GM19468 (cell line): ENCODE results near the gene SLC15A3.

Experiments used
- ATAC-seq: cut with Tn5 transposase; IDR thresholded peaks from one replicate; pipeline ENCODE4 v1.9.1; 2021; ENCODE audit warnings: mild to moderate bottlenecking, moderate library complexity, moderate number of reproducible peaks; ENCODE audit not compliant: unreplicated experiment; ENCODE audit errors: extremely low read depth

The SLC15A3 gene

GRCh38 chr11:60951904-60952741 lies at the start of gene SLC15A3:
Gene SLC15A3, minus strand, starts transcription at chr11:60952176. Its CDS starts 625 bp downstream, at chr11:60951551.
- peak; percentile 15 for ATAC-seq

GRCh38 chr11:61000426-61000825 lies 48.5 kb upstream of the SLC15A3 start:
- ATAC-seq, result no peak

- no peak for ATAC-seq
Measured at GRCh38 chr11:60996381-60997138, 44.6 kb upstream of the SLC15A3 start.

GRCh38 chr11:60995798-60996197 lies 43.8 kb upstream of the SLC15A3 start:
- no peak for ATAC-seq

GRCh38 chr11:60994541-60995080 lies 42.6 kb upstream of the SLC15A3 start:
- ATAC-seq, result no peak

- ATAC-seq, result no peak
Measured at GRCh38 chr11:60993615-60994014, 41.6 kb upstream of the SLC15A3 start.

- ATAC-seq, result no peak
Measured at GRCh38 chr11:60992842-60993409, 41.0 kb upstream of the SLC15A3 start.

- no peak for ATAC-seq
Measured at GRCh38 chr11:60991457-60991856, 39.5 kb upstream of the SLC15A3 start.

- no peak for ATAC-seq
Measured at GRCh38 chr11:60989093-60989650, 37.2 kb upstream of the SLC15A3 start.

- ATAC-seq, result no peak
Measured at GRCh38 chr11:60988658-60989057, 36.7 kb upstream of the SLC15A3 start.

GRCh38 chr11:60987577-60988277 lies 35.8 kb upstream of the SLC15A3 start:
- ATAC-seq, result no peak

GRCh38 chr11:60985991-60986915 lies 34.3 kb upstream of the SLC15A3 start:
- ATAC-seq, result no peak

GRCh38 chr11:60985501-60985900 lies 33.5 kb upstream of the SLC15A3 start:
- no peak for ATAC-seq

- no peak for ATAC-seq
Measured at GRCh38 chr11:60984636-60985035, 32.7 kb upstream of the SLC15A3 start.

- no peak for ATAC-seq
Measured at GRCh38 chr11:60984149-60984548, 32.2 kb upstream of the SLC15A3 start.

- ATAC-seq, result no peak
Measured at GRCh38 chr11:60982184-60982583, 30.2 kb upstream of the SLC15A3 start.

- ATAC-seq, result no peak
Measured at GRCh38 chr11:60981515-60981914, 29.5 kb upstream of the SLC15A3 start.

GRCh38 chr11:60978546-60979380 lies 26.8 kb upstream of the SLC15A3 start:
- no peak for ATAC-seq
